GM18505 (cell line): ENCODE measurements around the gene DNAJC24.

Experiments
- ATAC-seq: cut with Tn5 transposase; IDR thresholded peaks from one replicate; pipeline ENCODE4 v1.9.1; 2021; ENCODE audit not compliant: unreplicated experiment
- POLR2A ChIP-seq: IDR thresholded peaks from 4 replicates; pipeline ENCODE4 v1.6.1; 2011; ENCODE audit warnings: borderline replicate concordance; ENCODE audit not compliant: insufficient read depth, insufficient read length; ENCODE audit errors: extremely low read depth

Gene DNAJC24

DNA sequence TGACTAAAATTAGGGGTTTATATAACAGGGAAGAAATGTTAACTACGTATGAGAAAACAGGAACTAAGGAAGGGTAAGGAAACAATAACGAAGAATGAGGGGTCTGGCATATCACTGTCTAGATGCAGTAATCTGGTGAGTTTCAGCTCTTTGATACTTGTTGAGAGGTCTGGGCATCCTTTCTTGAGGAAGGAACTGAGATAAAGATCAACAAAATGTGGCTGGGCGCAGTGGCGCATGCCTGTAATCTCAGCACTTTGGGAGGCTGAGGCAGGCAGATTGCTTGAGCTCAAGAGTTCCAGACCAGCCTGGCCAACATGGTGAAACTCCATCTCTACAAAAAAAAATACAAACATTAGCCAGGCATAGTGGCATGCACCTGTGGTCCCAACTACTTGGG, 2.9 kb upstream of the DNAJC24 start:
- no peak for ATAC-seq

DNA sequence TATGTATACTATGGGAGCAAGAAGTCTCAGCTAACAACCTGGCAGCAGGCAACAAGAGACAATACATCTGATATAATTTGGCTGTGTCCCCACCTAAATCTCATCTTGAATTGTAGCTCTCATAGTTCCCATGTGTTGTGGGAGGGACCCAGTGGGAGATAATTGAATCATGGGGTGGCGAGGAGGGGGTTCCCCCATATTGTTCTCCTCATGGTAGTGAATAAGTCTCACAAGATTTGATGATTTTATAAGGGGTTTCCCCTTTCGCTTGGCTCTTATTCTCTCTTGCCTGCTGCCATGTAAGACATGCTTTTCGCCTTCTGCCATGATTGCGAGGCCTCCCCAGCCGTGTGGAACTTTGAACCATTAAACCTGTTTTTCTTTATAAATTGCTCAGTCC, 6.2 kb downstream of the DNAJC24 start:
- no peak for TF ChIP-seq POLR2A
- no peak for ATAC-seq

More for the DNA sequence above, 2.9 kb upstream of the DNAJC24 start:
- TF ChIP-seq POLR2A = no peak

DNA sequence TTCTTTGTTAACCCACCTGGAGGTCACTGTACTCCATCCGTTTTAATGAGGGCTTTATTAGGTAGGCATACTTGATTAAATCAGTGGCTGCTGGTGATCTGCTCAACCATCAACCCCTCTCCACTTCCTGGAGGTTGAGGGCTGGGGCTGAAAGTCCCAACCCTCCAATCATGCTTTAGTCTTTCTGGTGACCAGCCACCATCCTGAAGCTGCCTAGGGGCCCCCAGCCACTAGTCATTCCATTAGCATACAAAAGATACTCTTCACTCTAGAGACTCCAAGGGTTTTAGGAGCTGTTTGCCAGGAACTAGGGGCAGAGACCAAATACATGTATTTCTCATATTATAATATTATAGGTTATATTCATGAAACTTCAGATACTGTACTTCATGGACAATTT, 13.5 kb downstream of the DNAJC24 start:
- no peak for TF ChIP-seq POLR2A
- ATAC-seq = no peak

DNA sequence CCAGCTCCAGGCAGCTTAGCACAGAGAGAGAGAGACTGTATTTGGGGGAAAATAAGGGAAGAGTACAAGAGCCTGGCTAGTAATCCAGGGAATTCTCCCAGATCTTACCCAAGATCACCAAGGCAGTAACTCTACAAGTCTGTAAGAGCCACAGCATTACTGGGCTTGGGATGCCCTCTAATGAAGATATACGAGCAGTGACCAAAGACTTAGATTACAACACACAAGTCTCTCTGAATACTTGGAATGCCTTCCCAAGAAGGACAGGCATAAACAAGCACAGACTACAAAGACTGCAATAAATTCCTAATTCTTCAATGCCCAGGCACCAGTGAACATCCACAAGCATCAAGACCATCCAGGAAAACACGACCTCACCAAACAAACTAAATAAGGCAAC, 17.7 kb downstream of the DNAJC24 start:
- ATAC-seq = no peak
- no peak for TF ChIP-seq POLR2A

DNA sequence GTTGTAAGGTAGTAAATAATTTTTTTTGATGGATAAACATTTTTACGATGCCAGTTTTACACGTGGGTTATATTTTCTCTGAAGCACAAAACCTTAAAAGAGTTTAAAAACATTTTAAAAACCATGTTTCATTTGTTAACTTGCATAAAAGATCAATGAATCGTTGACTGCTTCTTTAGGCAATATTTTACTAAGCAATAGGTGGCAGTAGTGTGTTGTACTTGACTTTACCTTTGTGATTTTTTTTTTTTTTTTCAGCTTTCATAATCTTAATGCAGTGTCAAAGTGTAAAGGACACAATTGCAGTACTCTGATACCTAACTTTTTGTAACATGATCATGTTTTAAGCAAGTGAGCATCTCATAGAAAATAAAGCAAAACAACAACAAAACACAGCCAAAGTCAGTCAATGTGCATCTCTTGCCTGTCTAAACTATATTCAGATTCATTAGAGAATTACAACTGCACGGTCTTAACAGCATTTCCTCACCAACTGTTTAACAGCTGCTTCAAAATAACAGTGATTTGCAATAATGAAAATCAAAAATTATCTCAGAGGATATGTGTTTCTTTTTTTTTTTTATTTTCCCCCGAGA, 27.7 kb downstream of the DNAJC24 start:
- no peak for TF ChIP-seq POLR2A
- ATAC-seq = no peak

DNA sequence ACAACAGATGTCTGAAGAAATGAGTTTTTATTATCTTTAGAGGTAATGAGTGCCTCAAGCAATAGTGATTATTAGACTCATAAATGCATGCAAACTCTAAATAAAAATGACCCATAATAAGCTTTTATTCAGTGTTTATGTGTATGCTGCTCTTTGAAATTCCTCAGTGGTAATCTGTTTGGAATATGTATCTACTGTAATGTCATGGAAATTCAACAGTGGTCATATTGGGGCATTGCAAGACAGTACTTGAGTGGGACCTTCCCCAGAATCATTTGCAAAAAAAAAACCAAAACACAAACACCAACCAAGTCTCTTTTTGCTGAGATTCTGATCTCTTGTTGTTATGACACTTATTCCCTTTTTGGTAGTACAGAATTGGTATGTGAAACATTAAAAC, 35.0 kb downstream of the DNAJC24 start:
- TF ChIP-seq POLR2A = no peak
- no peak for ATAC-seq

DNA sequence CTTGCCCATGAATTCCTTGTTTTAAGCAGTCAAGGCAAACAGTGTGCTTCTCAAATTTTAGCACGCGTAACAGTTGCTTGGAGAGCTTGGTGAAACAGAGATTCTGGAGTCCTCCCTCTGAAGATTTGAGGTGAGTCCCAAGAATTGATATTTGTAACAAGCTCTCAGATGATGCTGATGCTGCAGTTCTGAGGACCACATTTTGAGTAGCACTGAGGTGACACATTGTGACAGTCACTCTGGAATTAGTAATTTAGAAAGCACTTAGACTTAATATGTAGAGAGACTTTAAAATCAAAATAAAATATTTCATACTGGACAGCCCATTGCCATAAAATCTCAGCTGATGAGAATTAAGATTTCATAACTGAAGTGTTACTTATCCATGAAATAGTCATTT, 38.5 kb downstream of the DNAJC24 start:
- ATAC-seq = no peak

DNA sequence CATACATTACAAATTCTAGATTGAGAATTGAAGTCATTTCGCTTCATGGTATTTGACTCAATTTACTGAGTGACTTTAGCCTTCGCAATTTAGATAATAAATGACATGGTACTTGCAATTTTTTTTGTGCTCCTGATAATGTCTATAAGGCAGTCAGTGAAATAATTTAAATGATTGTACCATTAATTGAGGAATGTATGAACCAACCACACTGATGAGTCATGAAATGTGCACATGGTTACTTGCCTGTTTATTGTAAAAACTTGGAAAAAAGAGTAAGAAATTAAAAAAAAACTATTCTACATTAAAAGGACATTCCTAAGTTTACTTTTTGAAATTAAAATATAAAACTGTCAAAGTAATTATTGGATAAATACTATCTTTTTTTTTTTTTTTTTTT, 43.3 kb downstream of the DNAJC24 start:
- ATAC-seq = no peak
- TF ChIP-seq POLR2A = no peak

More for the DNA sequence above, 38.5 kb downstream of the DNAJC24 start:
- no peak for TF ChIP-seq POLR2A

DNA sequence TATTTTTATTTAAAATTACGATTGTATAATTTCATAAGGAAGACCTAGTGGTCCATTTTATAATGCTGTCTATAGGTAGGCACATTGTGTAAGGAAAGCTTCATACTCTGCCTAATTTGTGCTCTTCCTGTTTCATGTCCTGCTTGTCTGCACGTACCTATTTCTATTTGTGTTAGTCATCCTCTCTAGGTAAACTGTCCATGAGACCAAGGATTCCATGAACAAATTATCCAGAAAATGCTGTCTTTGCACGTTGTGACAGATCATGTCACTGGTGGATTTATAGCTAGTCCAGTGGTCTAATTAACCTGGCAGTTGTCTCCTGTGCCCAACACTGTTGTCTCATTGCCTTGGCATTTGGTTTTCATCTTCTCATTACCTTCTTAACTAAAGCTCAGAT, 44.7 kb downstream of the DNAJC24 start:
- no peak for TF ChIP-seq POLR2A
- ATAC-seq = no peak

DNA sequence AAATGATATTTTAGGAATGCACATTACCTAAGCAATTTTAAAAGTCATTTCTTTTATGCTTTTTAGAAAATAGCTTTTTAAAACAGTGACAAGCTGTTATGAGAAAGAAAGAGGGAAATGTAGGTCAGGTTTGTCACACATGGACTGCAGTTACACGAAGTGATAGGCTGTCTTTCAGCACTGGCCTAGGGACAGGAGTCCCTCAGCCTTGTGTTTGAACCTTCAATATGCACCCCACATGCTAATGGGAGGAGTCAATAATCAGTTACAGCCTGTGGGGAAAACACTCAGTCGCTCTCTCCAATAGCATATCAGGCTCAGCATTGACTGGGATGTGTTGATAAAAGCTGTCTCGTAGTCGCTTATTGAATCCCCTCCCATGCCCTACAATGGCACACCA, 45.8 kb downstream of the DNAJC24 start:
- TF ChIP-seq POLR2A = no peak

DNA sequence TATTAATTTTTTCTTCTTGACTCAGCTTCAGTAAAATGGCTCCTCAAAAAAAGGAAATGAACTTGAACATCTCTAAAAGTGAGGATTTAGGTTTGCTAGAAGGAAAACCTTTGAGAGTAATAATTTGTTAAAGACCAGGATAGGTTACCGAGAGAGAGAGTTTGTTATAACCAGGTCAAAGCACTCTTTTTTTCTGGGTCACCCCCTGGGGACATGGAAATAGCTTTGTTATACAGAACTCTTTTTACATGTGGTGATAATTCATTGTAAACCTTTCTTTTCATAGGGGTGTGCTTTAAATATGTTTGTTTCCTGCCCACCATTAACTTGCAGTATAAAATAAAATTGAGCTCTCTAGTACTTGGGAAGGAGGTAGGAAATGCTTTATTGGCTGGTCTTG, 47.7 kb downstream of the DNAJC24 start:
- no peak for TF ChIP-seq POLR2A
- ATAC-seq = no peak

More for the DNA sequence above, 45.8 kb downstream of the DNAJC24 start:
- ATAC-seq = no peak

DNA sequence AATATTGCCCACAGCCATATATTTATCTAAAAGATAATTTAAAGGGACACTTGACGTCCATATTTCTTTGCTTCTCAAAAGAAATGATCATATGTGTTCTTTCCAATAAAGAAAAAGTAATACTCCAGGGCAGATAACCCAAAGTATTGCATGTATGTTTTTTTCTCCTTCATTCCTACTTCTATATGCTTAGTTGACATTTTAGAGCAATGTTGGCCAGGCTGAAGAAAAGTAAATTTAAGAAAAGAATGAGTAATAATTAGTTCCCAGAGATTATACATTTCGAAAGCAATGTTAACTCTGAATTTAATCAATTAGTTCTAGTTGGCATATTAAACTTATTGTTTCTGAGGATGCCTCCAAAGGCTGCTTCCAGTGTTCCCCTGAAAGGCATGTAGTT, 48.2 kb downstream of the DNAJC24 start:
- no peak for ATAC-seq
- TF ChIP-seq POLR2A = no peak

DNA sequence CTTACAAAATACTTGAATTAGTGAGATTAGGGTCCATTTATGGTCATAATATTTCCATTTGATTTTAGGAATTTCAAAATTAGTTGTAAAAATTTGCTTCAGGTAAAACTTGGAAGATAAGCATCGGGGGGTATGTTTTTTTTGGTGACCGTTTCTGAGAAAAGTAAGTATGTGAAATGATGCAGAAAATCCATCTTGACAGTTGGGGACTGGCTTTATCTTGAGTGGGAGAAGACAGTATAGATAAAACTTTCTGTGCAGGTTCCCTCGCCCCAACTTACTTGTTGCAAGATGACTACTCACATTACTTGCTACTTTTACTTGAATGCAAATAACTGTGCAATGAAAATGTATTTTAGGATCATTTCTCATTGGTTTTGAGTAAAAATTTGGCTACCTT, 49.5 kb downstream of the DNAJC24 start:
- ATAC-seq = no peak

DNA sequence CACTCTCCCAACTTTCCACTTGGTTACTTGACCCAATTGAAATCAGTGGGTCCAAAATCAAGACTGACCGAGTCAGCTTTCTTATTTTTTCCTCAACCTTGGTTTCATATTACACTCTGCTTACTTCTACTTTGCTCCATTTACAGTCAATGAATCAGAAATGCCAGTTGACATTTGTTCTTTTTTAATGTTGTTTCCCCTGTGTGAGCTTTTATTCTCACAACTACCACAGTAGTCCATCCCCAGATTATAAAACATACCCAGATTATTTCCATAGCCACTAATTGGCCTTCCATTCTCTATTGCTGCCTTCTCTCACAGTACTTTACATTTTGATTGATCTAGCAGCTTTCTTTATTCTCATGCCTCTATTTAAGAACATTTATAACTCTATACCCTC, 50.0 kb downstream of the DNAJC24 start:
- no peak for ATAC-seq
- no peak for TF ChIP-seq POLR2A

More for the DNA sequence above, 49.5 kb downstream of the DNAJC24 start:
- TF ChIP-seq POLR2A = no peak

DNA sequence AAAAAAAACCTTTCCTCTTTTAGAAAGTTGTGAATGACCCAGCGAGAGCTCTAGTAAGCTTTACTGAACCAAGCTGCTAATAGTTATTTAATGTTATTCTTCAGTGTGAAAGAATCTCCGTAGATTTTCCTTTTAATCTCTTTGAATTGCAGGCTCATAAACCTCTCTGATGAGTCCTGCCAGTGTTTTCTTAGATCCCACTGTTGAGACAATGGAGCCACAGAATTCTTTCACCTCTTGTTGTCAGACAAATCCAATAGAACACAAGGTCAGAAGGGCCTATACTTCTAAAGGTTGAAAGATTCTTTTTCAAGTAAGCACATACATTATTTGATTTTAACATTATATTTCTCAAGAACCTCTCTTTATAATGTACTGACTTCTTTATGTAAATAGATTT, 52.2 kb downstream of the DNAJC24 start:
- TF ChIP-seq POLR2A = no peak
- ATAC-seq = no peak
